NCI-H1930 (cell line): ENCODE data around the gene MPZL3.

Experiments
- DNase-seq, 2 experiments: peaks; one replicate each; lab custom pipeline; 2025; lab: John Stamatoyannopoulos, UW

The MPZL3 gene

DNA sequence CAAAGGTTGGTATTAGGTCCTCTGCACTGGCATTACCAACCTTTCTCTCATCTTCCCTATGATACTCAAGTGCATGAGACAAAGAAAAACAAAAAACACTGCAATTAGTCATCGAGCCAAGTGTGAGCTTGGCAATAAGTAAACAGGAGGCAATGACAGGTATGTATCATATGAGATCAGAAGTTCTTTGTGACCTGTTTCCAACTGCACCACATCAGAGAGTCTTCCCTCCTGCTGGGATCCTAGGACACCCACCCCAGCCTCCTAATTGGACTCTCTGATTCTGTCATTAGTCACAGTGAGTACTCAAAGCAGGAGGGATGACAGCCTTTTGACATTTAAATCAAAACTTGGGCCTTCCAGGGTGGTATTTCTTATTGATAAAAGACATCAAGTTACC is 19.5 kb downstream of the MPZL3 start:
- DNase-seq = no peak

GRCh38 chr11:118231461-118231860 is 20.7 kb downstream of the MPZL3 start:
- DNase-seq = no peak

GRCh38 chr11:118230088-118230487 is 22.1 kb downstream of the MPZL3 start:
- no peak for DNase-seq

DNA sequence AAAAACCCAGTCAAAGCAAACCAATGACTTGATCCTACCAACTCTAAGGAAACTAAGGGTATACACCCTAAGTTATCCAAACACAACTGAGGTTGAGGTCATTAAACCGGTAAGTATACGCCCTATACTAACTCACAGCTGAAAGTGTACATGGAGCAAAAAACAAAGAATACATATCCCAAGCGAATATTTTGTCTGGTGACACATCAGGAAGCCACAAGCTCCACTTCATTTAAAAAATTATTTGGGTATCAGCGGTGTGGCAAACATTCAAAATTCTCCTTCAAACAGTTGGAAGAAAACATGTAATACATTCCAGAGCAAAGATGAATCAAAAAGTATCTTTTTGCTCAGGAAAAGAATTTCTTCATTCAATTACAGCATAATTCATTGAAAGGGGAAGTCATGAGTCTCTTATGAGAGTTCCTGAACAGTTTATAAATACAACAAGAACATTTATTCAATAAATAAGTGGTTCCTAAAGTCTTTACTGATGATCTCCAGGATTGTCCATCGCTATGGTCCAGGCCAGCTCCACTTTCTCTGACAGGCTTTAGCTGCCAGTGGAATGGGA is 22.8 kb downstream of the MPZL3 start:
- no peak for DNase-seq

GRCh38 chr11:118227865-118228785 is 24.0 kb downstream of the MPZL3 start:
- DNase-seq = no peak

DNA sequence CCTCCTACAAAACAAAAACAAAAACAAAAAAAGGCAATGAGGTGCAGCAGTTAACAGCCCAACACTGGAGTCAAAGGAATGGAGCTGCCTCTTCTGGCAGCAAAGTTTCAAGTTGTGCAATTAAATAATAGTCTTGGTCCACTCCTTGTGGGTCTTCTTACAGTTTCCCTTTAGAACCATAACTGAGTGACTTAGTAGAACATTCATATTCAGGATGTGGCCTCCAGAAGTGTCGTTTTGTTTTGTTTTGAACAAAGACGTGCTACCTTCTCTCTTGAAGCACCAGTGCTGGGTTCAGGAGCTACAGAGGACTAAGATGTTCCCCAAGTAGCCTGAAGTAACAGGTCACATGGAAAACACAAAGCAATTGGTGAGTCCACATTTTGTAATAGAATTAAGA is 25.4 kb downstream of the MPZL3 start:
- DNase-seq = no peak

DNA sequence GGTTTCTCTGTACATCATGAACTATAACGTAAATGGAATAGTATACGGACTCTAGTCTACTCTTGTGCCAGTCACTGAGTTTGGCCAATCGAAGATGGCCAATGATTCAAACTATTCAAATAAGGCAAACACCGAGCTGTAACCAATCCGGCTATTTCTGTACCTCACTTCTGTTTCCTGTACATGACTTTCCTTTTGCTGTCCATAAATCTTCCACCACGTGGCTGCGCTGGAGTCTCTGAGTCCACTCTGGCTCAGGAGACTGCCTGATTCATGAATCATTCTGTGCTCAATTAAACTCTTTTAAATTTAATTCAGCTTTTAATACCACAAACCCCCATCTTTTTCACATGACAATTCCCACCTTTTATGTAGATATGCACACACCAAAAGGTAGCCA is 25.9 kb downstream of the MPZL3 start:
- no peak for DNase-seq

- no peak for DNase-seq
Observed at GRCh38 chr11:118224511-118225188, 27.5 kb downstream of the MPZL3 start, which contains the start of gene JAML. TSS of gene JAML (minus strand) at chr11:118225011. CDS start at chr11:118214866, 10,145 bp downstream.

GRCh38 chr11:118223992-118224391 is 28.2 kb downstream of the MPZL3 start:
- DNase-seq = no peak

- DNase-seq = no peak
Observed at GRCh38 chr11:118223570-118223969, 28.6 kb downstream of the MPZL3 start.

DNA sequence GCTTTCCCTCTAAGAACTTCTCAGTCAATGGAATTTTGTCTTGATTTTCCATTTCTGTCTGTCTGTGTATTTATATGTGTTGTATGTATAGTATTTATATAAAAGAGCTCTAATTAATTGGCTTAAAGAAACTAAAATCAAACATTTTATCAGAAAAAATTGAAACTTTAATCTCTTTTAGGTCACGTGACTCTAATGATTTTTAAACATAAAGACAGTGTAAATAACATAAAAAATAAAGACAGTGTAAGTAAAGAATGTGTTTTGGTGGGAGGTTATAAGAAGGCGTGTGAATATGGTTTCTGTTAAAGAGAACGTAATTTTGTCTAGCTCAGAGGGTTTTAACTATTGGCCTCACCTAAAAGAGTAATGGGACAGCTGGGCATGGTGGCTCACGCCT is 29.7 kb downstream of the MPZL3 start:
- no peak for DNase-seq

GRCh38 chr11:118221419-118221818 is 30.7 kb downstream of the MPZL3 start:
- no peak for DNase-seq

DNA sequence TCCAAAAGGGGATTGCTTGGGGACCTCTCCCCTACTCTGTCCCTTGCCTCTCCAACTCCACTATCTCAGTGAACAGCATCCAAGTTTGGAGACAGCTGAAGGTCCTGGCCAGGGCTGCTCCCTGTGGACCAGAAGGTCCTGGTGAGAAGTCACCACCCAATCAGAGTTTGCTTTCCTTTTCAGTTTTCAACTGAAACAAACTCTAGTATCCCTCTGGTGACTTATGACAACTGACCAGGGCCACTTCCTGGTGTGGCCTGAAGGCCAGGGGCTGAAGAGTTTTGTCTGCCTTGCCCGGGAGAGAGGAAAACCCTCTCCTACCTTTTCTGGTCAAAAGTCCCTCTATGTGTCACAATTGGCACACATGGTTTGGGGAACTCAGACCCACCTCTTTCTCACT is 32.4 kb downstream of the MPZL3 start:
- DNase-seq = no peak

GRCh38 chr11:118219244-118219643 is 32.9 kb downstream of the MPZL3 start:
- no peak for DNase-seq

- DNase-seq = no peak
Observed at GRCh38 chr11:118217575-118217974, 34.6 kb downstream of the MPZL3 start.

DNA sequence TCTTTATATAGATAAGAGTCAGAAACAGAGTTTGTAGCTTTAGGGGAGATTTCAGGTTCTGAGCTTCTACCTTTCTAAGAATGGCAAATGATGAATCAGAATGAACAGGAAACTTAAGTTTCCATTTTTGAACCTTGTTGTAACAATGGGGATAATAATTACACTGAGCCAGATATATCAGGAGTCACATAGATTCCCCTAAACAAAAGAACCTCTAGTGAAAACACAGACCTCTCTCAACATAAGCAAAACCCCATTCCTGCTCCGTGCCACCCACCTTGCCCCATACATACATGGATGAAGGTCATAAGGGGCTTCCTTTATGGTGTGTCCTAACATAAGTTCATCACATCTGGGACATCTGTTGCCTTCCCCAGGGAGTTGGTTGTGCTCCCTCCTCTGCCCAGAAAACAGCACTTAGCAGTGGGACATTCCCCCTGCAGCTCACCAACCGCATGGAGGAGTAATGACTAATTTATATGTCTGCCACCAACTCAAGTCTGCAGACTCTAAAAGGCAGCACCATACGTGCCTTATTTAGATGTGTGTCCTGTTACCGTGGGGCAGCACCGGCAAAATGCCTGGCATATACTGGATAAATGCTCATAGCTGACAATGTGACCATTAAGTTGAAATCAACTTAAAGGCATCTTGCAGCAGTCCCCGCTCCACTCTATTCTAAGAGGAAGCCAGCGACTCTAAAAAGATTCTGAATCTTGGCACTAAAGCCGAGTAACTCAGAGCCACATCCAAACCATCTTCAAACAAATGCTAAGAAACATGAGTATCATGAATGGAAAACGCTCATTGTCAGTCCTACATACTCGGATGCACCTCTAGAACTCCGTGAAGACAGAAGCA is 35.3 kb downstream of the MPZL3 start:
- DNase-seq = no peak

GRCh38 chr11:118215765-118216164 is 36.4 kb downstream of the MPZL3 start:
- DNase-seq = no peak

- no peak for DNase-seq
Observed at GRCh38 chr11:118215262-118215661, 36.9 kb downstream of the MPZL3 start.

- DNase-seq = no peak
Observed at GRCh38 chr11:118214210-118214914, 37.8 kb downstream of the MPZL3 start.

DNA sequence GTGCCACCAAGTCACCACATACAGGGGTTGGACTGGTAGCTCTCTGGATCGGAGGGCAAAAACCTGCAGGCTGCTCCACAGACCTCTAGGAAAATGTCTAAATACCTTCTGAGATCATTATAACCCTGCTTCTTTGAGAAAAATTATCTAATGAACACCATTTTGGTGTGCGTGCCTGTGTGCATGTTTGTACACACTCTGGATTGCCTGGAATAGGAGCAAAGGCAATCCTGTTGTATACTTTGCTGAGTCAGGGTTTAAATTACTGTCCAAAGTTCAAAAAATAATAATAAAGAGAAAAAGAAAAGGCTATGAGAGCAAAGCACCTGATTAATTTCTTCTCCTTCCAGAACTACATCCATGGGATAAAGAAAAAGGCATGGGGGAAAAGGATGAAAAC is 38.4 kb downstream of the MPZL3 start:
- no peak for DNase-seq

DNA sequence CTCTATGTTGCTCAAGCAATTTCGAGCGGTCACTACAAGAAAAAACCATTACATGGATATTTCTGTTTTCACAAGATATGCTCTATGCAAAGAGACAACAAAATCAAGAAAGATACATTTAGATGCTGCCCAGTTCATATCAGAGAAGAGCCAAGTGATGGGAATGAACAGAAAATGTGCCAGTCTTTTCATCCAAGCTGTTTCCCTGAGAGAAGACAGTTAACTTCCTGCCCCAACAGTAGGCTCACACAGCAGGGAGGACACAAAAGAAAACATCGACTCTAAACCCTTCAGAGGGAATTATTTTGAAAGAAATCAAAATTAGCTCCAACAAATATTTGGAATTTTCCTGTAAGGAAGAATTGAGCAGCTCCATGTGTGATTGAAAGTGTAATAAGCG is 39.0 kb downstream of the MPZL3 start:
- no peak for DNase-seq
